Skeletal muscle satellite cell (primary cell): ENCODE measurements around the gene TIMM21.

Experiments used
- H3K27me3 ChIP-seq: 2 replicates; pipeline ENCODE4 v1.7.0; 2013; ENCODE audit warnings: low read length; ENCODE audit not compliant: control insufficient read depth, insufficient read depth
- H3K36me3 ChIP-seq: 2 replicates; pipeline ENCODE4 v1.7.0; 2013; ENCODE audit warnings: mild to moderate bottlenecking, control low read depth, low read length; ENCODE audit not compliant: insufficient read depth
- H3K4me1 ChIP-seq: 2 replicates; pipeline ENCODE4 v1.7.0; 2013; ENCODE audit warnings: low read length; ENCODE audit not compliant: control insufficient read depth, insufficient read depth
- H3K4me2 ChIP-seq: 2 replicates; pipeline ENCODE4 v1.7.0; 2013; ENCODE audit warnings: mild to moderate bottlenecking, low read length
- H3K4me3 ChIP-seq: 2 replicates; pipeline ENCODE4 v1.7.0; 2013; ENCODE audit warnings: low read length
- H3K9ac ChIP-seq: 2 replicates; pipeline ENCODE4 v1.7.0; 2013; ENCODE audit warnings: mild to moderate bottlenecking, low read depth, low read length, moderate library complexity
- H3K9me3 ChIP-seq: replicated peaks from 2 replicates; pipeline ENCODE4 v1.7.0; 2013; ENCODE audit warnings: mild to moderate bottlenecking, control low read depth, low read length

Gene TIMM21

GRCh38 chr18:74194691-74195090 lies 46.4 kb downstream of the TIMM21 start:
- Histone ChIP-seq H3K4me1 (no peaks in the 10 kb centered on the region), H3K9me3 (no peaks in the 10 kb centered on the region), H3K9ac (no peak overlapping the region), H3K36me3 (no peaks in the 10 kb centered on the region), H3K27me3 (peaks cover 44% of the 10 kb centered on the region), H3K4me3 (no peak overlapping the region), H3K4me2 (no peak overlapping the region)

GRCh38 chr18:74196220-74197119 lies 48.1 kb downstream of the TIMM21 start:
- Histone ChIP-seq H3K4me3 (peak overlapping the region; percentile 50), H3K4me1 (no peaks in the 10 kb centered on the region), H3K9ac (no peak overlapping the region), H3K36me3 (no peaks in the 10 kb centered on the region), H3K4me2 (peak overlapping the region; percentile 69), H3K9me3 (no peaks in the 10 kb centered on the region), H3K27me3 (peaks cover 38% of the 10 kb centered on the region)

GRCh38 chr18:74197705-74198341 lies 49.5 kb downstream of the TIMM21 start:
- Histone ChIP-seq H3K4me1 (no peaks in the 10 kb centered on the region), H3K4me2 (no peak overlapping the region), H3K4me3 (no peak overlapping the region), H3K9ac (no peak overlapping the region), H3K36me3 (no peaks in the 10 kb centered on the region), H3K9me3 (no peaks in the 10 kb centered on the region), H3K27me3 (peaks cover 33% of the 10 kb centered on the region)

DNA sequence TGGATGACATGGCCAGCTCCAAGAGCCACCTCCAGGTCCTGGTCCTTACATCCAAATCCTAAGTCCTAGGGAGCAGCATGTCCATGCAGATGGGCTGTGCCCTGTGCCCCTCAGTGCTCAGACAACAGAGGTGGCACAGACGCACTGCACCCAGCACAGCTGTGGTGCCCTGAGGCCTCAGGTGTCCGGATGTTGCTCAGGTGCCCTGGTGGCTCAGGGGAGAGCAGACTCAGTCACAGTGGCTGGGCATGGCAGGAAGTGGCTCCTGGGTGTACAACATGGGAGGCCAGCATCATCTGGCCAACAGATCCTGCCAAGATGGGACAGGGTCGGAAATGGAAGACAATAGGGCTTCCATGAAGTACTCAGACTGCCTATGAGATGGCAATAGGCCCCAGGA lies 50.1 kb downstream of the TIMM21 start:
- H3K4me2 ChIP-seq: no peak overlapping the region
- no peak overlapping the region for H3K9ac ChIP-seq
- H3K4me1 ChIP-seq: no peaks in the 10 kb centered on the region
- peaks cover 27% of the 10 kb centered on the region for H3K27me3 ChIP-seq
- no peaks in the 10 kb centered on the region for H3K36me3 ChIP-seq
- H3K9me3 ChIP-seq: no peaks in the 10 kb centered on the region
- H3K4me3 ChIP-seq: no peak overlapping the region

DNA sequence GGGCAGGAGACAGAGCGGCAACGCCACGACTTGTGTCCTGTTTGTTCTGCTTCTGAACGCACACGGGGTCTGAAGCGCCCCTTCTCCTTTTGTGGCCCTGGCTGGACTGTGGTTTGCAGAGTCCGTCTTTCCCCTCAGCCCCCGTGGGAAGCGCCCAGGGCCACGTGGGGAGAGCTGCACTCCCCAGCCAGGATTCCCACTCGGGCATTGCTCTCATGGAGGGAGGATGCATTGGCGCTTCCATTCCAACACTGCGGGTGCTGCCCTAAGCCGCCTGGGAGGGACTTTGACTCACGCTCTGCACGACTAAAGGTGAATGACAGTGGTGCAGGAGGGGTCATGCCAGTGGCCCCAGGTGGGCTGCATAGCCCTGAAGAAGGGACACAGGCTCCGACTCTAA lies 52.5 kb downstream of the TIMM21 start:
- Histone ChIP-seq H3K9ac (no peak overlapping the region), H3K27me3 (peaks cover 16% of the 10 kb centered on the region), H3K4me3 (no peak overlapping the region), H3K4me1 (no peaks in the 10 kb centered on the region), H3K9me3 (no peaks in the 10 kb centered on the region), H3K4me2 (no peak overlapping the region), H3K36me3 (no peaks in the 10 kb centered on the region)

- Histone ChIP-seq H3K4me1 (no peaks in the 10 kb centered on the region), H3K4me3 (no peak overlapping the region), H3K9ac (no peak overlapping the region), H3K9me3 (no peaks in the 10 kb centered on the region), H3K36me3 (no peaks in the 10 kb centered on the region), H3K4me2 (no peak overlapping the region), H3K27me3 (peaks cover 9% of the 10 kb centered on the region)
Measured at GRCh38 chr18:74203811-74204210, 55.5 kb downstream of the TIMM21 start.

DNA sequence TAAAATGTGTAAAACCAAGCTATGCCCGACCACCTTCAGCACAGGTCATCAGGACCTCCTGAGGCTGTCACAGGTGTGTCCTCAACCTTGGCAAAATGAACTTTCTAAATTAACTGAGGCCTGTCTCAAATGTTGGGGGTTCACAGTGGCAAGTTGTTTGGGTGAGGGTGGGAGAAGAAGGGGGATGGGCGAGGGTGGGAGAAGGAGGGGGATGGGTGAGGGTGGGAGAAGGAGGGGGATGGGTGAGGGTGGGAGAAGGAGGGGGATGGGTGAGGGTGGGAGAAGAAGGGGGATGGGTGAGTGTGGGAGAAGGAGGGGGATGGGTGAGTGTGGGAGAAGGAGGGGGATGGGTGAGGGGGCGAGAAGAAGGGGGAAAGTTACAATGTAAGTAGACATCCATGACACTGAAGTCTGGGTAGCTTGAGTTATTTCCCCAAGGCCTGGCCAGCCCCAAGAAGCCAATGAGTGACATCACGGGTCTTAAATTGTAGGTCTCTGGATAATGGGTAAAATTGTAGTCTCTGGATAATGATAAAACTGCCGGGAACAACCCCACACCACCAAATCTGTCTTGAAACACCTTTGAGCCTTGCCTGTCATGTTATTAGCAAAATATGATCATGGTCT lies 56.3 kb downstream of the TIMM21 start:
- no peaks in the 10 kb centered on the region for H3K9me3 ChIP-seq
- H3K4me1 ChIP-seq: no peaks in the 10 kb centered on the region
- H3K4me2 ChIP-seq: no peak overlapping the region
- no peak overlapping the region for H3K4me3 ChIP-seq
- H3K9ac ChIP-seq: no peak overlapping the region
- H3K27me3 ChIP-seq: peaks cover 9% of the 10 kb centered on the region
- H3K36me3 ChIP-seq: no peaks in the 10 kb centered on the region
